Measurements from ENCODE around the gene ZNF783. TPM values are rescaled to one million over a fixed set of nuclear protein-coding genes. Genes with fewer than 3 reads are reported as not detected.
A peak's percentile ranks its signal among the peaks of the same experiment; 100 is the strongest.

The ZNF783 gene
- total RNA-seq, 1 donor from 2014 or later = 4.5 TPM

GRCh38 chr7:149238051-149238450 lies 23.9 kb upstream of the ZNF783 start:
- H3K4me3 ChIP-seq = no peak overlapping the region
- no peak for TF ChIP-seq CTCF (IDR thresholded peaks at IDR 0.05; ENCODE audit: borderline replicate concordance)
- peaks cover 4% of the 10 kb centered on the region for H3K9me3 ChIP-seq (replicated peaks)
- H3K27ac ChIP-seq (replicated peaks) = no peak overlapping the region
- peaks cover 30% of the 10 kb centered on the region for H3K4me1 ChIP-seq
- no peak for DNase-seq
- peaks cover 9% of the 10 kb centered on the region for H3K27me3 ChIP-seq (ENCODE audit: low read depth)
- intact Hi-C loops (cut with micrococcal nuclease) = no loop called here
- H3K36me3 ChIP-seq = no peaks in the 10 kb centered on the region

GRCh38 chr7:149239345-149240143 lies 22.5 kb upstream of the ZNF783 start, which contains the start of gene ZNF212:
Gene ZNF212 (plus strand): TSS chr7:149239651. CDS start chr7:149239779, 128 bp downstream.
- no peaks in the 10 kb centered on the region for H3K36me3 ChIP-seq
- peak; percentile 90 for DNase-seq
- intact Hi-C loops (cut with micrococcal nuclease) = no loop called here

GRCh38 chr7:149240637-149241036 lies 21.4 kb upstream of the ZNF783 start:
- Histone ChIP-seq H3K9me3 (replicated peaks) (peaks cover 6% of the 10 kb centered on the region), H3K27ac (replicated peaks) (no peak overlapping the region), H3K4me1 (peaks cover 34% of the 10 kb centered on the region), H3K27me3 (ENCODE audit: low read depth) (peaks cover 7% of the 10 kb centered on the region), H3K4me3 (peak overlapping the region; percentile 96), H3K36me3 (no peaks in the 10 kb centered on the region)
- no peak for TF ChIP-seq CTCF (IDR thresholded peaks at IDR 0.05; ENCODE audit: borderline replicate concordance)
- intact Hi-C loops (cut with micrococcal nuclease) = no loop called here
- DNase-seq = no peak

More at GRCh38 chr7:149239345-149240143, 22.5 kb upstream of the ZNF783 start, which contains the start of gene ZNF212:
- peak; percentile 90 for TF ChIP-seq CTCF (IDR thresholded peaks at IDR 0.05; ENCODE audit: borderline replicate concordance)
- H3K4me3 ChIP-seq = peak within 1 kb of the TSS; percentile 96
- peaks cover 6% of the 10 kb centered on the region for H3K9me3 ChIP-seq (replicated peaks)
- peaks cover 9% of the 10 kb centered on the region for H3K27me3 ChIP-seq (ENCODE audit: low read depth)
- peak within 1 kb of the TSS; percentile 76 for H3K27ac ChIP-seq (replicated peaks)
- peaks cover 30% of the 10 kb centered on the region for H3K4me1 ChIP-seq

- TF ChIP-seq CTCF (IDR thresholded peaks at IDR 0.05; ENCODE audit: borderline replicate concordance) = no peak
- H3K4me3 ChIP-seq = no peak overlapping the region
- intact Hi-C loops (cut with micrococcal nuclease) = no loop called here
- H3K4me1 ChIP-seq = peaks cover 34% of the 10 kb centered on the region
- no peak overlapping the region for H3K27ac ChIP-seq (replicated peaks)
- H3K9me3 ChIP-seq (replicated peaks) = peaks cover 6% of the 10 kb centered on the region
- DNase-seq = no peak
- H3K27me3 ChIP-seq (ENCODE audit: low read depth) = no peaks in the 10 kb centered on the region
- H3K36me3 ChIP-seq = no peaks in the 10 kb centered on the region
Measured at GRCh38 chr7:149241696-149242095, 20.3 kb upstream of the ZNF783 start.

- no peaks in the 10 kb centered on the region for H3K27me3 ChIP-seq (ENCODE audit: low read depth)
- H3K36me3 ChIP-seq = peaks cover 3% of the 10 kb centered on the region
- H3K27ac ChIP-seq (replicated peaks) = no peak overlapping the region
- no peak for TF ChIP-seq CTCF (IDR thresholded peaks at IDR 0.05; ENCODE audit: borderline replicate concordance)
- peaks cover 19% of the 10 kb centered on the region for H3K4me1 ChIP-seq
- intact Hi-C loops (cut with micrococcal nuclease) = no loop called here
- peaks cover 6% of the 10 kb centered on the region for H3K9me3 ChIP-seq (replicated peaks)
- H3K4me3 ChIP-seq = no peak overlapping the region
- no peak for DNase-seq
Measured at GRCh38 chr7:149245244-149245643, 16.8 kb upstream of the ZNF783 start.

All from left ventricle myocardium inferior (tissue), 1 donor.